GM18519 (cell line): ENCODE results near the gene CEBPZOS.

ENCODE experiments used
- ATAC-seq: cut with Tn5 transposase; IDR thresholded peaks from one replicate; pipeline ENCODE4 v1.9.1; 2021; ENCODE audit warnings: mild to moderate bottlenecking, moderate library complexity; ENCODE audit not compliant: unreplicated experiment, low FRiP score

The CEBPZOS gene

GRCh38 chr2:37196320-37197195 is at the start of gene CEBPZOS:
Gene CEBPZOS (plus strand): TSS chr2:37196496. CDS start chr2:37199705, 3,209 bp downstream.
- ATAC-seq = peak; percentile 58

GRCh38 chr2:37148325-37148724 is 48.0 kb upstream of the CEBPZOS start:
- ATAC-seq = no peak

- ATAC-seq = no peak
Measured at GRCh38 chr2:37149626-37150322, 46.5 kb upstream of the CEBPZOS start.

- no peak for ATAC-seq
Measured at GRCh38 chr2:37153224-37153623, 43.1 kb upstream of the CEBPZOS start.

DNA sequence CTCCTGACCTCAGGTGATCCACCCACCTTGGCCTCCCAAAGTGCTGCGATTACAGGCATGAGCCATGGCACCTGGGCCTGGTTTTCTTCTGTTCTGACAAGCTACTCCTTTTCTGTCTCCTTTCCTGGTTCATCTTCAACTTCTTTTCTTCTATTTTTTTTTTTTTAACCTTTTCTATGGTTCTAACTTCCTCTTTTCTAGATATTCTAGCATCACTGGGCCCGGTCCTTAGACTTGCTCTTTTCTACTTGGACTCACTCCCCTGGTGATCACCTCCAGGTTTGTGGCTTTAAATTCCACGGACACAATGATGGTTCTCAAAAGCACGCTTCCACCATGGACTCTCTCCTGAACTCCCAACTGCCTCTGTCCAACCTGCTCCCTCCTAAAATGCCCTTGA is 41.5 kb upstream of the CEBPZOS start:
- no peak for ATAC-seq

DNA sequence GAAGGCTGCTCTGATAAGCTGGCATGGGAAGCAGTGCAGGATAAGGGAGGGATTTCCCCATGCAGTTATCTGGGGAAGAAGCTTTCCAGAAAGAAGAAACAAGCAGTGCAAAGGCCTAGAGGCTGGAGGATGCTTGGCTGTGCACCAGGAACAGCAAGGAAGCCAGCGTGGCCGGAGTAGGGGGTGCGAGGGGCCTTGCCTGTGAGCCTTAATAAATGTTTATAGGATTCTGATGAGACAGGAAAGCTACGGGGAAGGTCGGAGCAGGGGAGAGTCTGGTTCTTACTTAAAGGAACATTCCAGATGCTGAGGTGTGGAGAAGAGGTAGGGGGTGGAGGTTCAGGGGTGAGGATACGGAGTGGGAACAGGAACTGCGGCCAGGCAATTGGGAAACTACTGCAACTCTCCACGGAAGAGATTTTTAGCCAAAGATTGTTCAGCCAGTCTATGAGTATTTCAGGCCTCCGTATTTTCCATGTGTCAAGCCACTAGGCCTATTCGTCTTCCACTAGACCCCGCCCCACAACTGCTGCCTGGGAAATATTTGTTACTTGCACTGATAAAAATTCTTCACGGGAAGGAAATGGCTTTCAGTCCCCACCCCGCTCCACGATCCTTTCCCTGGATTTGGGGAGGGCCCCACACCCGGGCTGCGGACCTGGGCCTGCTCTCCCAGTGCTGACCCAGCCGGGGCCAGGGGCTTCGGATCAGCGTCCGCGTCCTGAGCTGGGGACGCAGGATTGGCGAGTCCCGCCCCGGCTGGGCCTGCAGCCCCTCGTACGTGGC is 40.0 kb upstream of the CEBPZOS start:
- ATAC-seq = peak; percentile 20

DNA sequence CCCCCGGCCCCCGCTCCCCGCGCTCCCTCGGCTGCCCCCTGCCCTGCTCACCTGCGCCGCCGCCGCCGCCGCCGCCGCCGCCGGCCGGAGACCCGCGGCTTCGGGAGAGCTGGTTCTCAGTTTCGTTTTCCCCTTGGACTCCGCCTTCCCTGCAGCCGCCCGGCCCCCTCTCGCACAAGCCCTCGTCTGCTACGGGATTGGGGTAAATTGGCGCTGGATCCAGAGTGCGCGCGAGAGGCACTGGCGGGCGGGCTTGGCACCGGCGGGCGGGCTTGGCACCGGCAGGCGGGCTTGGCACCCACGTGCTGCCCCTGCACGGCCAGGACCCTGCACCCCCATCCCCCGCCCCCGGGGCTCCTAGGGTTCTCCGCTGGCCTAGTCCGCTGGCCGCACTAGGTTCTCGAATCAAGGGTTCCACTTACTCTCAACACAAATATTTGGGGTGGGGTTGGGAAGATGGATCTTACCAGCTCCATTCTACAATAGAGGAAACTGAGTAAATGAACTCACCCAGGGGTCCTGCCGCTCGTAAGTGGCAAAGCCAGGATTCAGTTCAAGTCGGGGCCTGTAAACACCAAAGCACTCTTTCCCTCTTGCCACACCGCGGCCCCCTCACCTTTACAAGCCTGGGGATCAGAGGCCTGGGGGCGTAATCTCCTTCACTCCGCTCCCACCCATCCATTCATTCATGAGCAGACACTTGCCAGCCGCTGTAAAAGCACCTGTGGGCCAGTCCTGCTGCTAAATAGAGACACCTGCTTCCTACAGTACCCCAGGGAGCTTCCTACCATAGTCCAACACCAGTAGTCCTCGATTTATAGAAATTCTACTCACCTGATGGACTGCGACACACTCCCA is 39.2 kb upstream of the CEBPZOS start, which contains the start of gene EIF2AK2:
EIF2AK2 (minus strand) TSS at position 124 of the 858 bp plus-strand sequence. CDS start 9,174 bp downstream, outside the sequence.
- peak; percentile 72 for ATAC-seq

GRCh38 chr2:37164757-37165156 is 31.5 kb upstream of the CEBPZOS start:
- ATAC-seq = no peak

DNA sequence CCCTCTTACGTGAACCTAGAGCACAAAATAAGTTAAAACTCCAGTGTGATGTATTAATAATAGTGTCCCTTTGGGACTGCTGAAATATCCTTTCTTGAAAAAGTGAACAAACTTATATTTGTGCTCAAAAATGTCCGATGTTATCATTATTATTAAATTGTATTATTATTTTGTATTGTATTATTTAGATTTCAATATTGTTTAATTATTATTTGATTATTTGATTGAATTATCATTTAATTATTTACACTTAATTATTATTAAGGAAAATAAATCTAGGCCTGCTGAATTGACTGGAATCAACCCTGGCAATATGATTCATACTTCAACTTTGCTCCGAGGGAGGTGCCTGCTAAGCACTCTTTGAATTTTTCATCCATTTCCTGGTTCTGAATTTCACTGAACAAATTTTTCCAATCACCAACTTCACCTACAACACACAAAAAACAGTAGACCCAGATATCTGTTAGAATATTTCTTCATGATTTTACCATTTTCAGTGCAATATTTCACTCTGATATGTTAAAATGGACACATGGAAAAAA is 28.6 kb upstream of the CEBPZOS start:
- ATAC-seq = no peak

DNA sequence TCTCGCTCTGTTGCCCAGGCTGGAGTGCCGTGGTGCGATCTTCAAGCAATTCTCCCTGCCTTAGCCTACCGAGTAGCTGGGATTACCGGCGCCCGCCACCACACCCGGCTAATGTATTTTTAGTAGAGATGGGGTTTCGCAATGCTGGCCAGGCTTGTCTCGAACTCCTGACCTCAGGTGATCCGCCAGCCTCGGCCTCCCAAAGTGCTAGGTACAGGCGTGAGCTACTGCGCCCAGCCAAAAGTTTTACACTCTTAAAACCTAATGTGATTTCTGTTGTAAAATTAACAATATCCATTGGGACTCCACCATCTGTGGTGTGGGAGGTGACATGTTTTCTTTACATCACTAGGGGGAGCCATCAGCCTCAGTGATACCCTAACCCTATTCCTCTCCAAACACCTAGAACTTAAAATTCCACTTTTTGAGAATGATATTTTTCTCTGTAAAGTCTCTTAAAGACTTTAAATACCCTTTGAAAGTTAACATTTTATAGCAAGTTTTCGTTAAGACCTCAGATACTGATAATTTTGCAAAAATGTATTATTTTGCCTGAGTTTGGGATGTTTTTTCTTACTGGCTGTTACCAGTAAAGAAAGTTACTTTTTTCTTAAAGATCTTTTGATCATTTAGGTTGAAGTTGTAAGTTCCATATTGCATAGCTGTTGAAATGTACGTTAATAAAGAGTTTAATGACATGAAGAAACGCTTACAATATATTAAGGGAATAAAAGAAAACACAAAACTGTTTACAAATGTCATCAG is 27.9 kb upstream of the CEBPZOS start:
- ATAC-seq = no peak

DNA sequence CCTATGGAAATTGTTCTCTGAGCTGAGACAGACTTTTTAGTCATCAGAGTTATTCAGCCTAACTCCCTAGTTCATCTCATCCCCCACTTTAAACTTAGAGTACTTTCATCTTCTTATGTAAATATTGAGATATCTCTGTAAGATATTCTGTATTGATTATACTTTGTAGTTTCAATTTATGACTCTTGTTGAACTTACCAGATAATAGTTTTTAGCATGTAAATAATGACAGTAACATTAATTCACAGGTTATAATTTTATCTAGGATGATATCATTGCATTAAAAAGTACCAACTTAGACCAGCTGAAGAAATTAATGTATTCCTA is 24.7 kb upstream of the CEBPZOS start:
- no peak for ATAC-seq

DNA sequence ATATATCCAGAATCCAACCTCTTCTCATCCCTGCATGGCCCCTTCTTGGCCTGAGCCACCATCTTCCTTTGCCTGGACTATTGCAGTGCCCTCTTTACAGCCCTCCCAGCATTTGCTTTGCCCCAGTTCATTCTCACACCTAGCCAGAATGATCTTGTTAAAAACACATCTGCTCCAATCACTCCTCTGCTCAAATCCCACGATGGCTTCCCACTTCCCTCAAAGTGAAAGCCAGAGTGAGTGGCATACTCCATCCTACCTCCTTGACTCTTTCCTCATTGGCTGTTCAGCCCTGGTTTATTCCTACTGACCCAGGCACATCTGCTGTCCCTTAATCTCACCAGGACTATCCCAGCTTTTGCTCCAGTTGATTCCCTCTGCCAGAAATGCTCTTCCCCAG is 22.6 kb upstream of the CEBPZOS start:
- ATAC-seq = no peak

- ATAC-seq = no peak
Measured at GRCh38 chr2:37180006-37180639, 16.2 kb upstream of the CEBPZOS start.

DNA sequence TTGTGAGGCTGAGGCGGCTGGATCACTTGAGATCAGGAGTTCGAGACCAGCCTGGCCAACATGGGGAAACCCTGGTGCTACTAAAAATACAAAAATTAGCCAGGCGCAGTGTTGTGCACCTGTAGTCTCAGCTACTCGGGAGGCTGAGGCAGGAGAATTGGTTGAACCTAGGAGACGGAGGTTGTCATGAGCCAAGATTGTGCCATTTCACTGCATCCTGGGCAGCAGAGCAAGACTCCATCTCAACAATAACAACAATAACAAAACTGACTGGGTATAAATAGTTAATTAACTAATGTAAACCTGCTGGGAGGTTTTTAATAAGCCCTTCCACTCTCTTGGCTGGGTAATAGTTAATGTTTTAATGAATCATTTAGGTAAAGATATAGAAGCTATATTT is 15.7 kb upstream of the CEBPZOS start:
- no peak for ATAC-seq

DNA sequence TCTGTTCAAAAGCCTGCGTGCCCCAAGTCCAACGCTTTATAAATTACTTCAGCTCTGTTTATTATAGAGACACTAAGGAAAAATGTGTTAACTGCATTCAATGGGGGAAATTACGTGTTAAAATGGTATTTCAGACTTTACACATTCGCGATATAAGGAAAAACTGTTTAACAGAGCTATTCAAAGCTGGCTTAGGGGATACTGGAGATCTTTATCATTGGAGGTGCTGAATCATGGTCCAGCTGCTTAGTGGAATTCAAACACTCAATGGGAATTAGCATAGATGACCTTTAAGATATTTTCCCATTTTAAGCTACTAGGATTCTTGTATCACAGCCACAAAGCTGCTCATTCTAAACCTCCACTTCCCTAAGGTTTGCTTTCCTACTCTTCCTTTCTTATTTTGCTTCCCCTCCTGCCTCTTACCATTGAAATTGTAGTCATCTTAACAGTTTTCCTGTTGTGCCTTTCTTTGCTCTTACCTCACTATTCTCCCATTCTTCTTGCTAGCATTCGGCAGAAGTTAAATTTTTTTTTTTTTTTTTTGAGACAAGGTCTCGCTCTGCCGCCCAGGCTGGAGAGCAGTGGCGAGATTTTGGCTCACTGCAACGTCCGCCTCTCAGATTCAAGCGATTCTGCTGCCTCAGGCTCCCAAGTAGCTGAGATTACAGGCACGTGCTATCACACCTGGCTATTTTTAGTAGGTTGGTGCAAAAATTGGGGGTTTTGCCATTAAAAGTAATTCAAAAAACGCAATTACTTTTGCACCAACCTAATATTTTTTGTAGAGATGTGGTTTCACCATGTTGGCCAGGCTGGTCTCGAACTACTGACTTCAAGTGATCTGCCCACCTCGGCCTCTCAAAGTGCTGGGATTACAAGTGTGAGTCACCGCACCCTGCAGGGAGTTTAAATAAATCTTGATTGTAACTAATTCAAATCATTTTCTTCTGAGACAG is 14.3 kb upstream of the CEBPZOS start:
- ATAC-seq = no peak

GRCh38 chr2:37188570-37188969 is 7.7 kb upstream of the CEBPZOS start, which contains the start of gene SULT6B1:
Gene SULT6B1 (minus strand): TSS chr2:37188670. CDS start chr2:37188640, 30 bp downstream.
- ATAC-seq = no peak

- no peak for ATAC-seq
Measured at GRCh38 chr2:37189452-37190153, 6.7 kb upstream of the CEBPZOS start.
